ENCODE data around the gene INS.
"Not testable (repeated sequence)": the region's sequence is repeated elsewhere in the genome, so short reads cannot be mapped to it uniquely, and the experiment has no call there.

INS gene

DNA sequence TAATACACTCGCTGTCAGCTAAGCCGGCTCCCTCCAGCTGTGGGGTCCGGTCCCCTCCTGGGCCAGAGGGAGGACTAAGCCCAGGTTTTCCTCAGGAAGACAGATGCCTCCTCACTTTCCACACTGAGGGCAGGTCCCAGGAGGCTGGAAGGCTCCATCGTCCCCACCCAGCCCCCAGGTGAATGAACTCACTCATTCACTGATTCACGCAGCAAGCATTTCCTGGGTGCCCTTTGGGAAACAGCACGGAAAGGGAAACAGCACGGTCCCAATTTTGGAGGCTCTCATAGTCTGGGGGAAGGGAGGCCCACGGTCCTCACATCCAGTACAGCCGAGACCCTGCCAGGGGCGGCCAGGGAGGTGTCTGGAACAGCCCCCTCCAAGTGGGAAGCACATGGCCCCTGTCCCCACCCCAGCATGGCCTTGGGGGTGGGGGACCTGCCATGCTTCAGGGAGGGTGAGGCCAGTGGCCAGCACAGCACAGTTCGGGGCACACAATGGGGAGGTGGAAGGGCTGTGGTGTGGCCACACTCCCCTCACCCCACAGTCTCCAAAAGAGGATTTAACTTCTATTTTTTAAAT, 19.9 kb upstream of the INS start:
- DNase-seq: no peak

DNA sequence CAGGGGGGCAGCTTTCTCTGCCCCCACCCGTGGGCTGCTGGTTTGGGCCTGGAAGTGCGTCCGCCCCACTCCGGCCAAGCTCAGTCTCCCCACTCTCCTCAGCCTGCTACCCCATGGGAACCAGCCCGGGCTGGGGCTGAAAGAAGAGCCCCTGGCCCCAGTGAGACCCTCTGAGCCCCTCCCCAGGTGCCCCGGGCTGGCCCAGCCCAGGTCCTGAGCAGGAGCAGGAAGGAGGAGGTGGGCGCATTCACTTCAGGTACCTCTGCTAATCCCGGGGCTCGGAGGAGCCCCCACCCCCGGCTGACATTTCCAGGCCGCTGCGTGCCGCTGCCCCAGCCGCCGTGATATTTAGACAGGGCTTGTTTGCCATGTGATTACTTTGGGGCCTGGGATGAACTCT, 19.3 kb upstream of the INS start:
- DNase-seq: no peak

DNA sequence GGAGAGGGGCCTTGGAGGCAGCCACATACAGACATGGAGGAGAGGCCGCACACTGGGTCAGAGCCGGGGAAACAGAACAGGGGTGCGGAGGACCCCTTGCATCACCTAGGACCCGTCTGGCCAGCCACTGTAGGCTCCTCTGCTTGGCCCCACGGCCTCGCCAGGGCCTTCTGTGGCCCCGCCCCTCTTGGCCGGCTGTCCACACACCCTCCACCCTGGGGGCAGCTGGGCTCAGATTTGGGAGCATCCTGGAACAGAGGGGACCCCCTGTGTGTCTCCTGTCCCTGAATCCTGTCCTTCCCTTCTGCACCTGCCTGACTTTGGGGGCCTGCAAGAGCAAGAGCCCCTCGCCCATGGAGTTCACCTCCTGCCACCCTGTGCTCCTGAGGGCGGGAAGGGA, 18.5 kb upstream of the INS start:
- DNase-seq: no peak

- DNase-seq: no peak
Observed at GRCh38 chr11:2178906-2179494, 18.0 kb upstream of the INS start.

GRCh38 chr11:2178055-2178773, 17.2 kb upstream of the INS start:
- DNase-seq: not testable (repeated sequence)

GRCh38 chr11:2177076-2177475, 16.1 kb upstream of the INS start:
- DNase-seq: no peak

DNA sequence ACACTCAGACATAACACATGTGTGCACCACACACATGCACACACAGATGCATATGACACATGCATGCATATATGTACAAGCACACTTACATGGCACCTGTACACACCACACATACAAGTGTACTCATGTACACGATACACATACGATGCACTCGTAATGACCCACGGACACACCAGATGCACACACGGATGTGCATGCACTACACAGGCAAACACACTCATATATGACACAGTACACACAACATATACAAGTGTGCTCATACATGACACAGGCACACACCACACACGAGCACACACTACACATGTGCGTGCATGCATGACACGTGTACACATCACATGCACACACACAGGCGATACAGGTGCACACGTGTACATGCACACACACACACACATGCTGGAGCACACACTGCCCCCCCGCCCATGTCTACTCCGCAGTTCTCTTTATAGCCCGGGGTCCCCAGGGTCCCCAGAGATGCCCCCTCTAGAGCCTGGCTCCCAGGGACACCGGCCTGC, 15.4 kb upstream of the INS start:
- DNase-seq: no peak

GRCh38 chr11:2175659-2176058, 14.7 kb upstream of the INS start:
- DNase-seq: no peak

GRCh38 chr11:2174361-2174760, 13.4 kb upstream of the INS start:
- DNase-seq: no peak

DNA sequence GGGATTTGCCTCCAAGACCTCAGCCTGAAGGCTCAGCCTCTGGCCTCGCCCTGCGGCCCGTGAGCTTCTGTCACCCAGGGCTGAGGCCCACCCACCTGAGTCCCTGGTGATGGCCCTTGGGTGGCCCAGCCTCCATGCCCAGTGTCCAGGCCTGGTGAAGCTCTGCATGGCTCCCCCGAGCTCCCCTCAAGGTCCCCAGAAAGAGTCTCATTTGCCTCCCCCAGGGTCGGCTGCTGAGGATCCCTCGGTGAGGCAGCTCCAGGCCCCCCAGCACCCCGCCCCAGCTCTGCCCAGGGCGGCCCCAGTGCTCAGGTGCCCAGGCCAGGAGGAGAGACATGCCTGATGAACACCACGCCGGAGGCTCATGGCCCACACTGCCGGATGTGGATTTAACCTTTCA, 12.8 kb upstream of the INS start:
- no peak for DNase-seq

DNA sequence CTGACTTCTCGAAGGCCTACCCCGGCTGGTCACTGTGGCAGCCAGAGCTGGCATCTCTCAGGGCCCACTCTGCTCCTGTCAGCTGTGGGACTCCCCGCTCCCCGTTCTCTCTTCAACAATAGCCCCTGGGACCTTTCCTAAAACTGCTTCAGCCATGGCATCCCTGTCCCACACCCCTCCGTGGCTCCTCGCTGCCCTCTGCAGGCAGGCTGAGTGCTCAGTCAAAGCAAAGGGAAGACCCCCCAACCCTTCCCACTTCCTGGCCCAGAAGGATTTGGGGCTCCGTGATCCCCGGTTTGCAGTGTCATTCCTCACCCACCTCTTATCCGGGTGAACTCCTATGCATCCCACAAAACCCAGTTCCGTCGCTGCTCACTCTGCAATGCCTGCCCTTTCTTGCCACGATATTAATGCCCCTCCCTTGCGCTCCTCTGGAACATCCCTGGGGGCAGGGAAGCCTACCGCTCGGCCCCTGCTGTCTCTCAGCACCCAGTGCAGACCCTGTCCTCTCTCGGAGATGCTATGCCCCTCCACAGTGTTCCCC, 12.2 kb upstream of the INS start:
- DNase-seq: no peak

DNA sequence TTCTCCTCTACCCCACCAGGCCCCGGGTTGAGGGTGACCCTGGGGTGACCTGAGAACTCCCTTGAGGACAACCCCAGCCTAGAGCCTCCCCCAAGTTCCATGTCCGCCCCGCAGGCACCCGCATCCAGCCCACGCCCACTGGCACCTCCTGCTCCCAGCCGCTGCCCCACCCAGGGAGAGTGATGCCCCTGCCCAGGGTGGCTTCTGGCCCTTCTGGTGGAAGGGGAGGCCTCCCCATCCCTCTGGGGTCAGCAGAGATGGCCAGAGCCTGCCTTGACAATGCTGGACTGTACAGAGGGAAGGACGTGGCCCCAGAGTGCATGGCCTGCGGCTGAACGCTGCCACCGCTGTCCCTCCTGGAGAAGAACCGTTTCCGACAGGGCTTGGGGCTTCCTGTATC, 11.7 kb upstream of the INS start:
- DNase-seq: no peak

DNA sequence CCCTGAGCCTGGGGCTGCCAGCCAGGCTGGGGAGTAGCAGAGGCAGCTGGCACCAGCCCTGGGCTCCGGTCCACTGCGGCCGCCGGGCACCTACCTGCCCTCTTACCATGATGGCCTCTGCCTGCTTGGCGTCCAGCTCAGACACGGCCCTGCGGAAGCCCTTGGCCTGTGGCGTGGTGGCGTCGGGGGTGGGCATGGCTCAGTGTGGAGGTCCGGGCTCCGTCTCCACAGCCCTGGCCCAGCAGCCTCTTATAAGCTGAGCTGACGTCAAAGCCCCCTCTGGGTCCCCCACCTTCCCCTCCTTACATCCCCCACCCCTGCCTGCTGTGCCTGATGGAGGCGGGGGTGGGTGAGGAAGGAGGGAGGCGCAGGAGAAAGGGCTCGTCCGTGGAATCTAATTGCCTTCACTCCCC, 10.6 kb upstream of the INS start, which contains the start of gene TH:
TSS of gene TH (minus strand) at position 225 of the 413 bp plus-strand sequence. CDS start at position 196, 29 bp downstream.
- no peak for DNase-seq

- DNase-seq: no peak
Observed at GRCh38 chr11:2169626-2170570, 8.9 kb upstream of the INS start.

DNA sequence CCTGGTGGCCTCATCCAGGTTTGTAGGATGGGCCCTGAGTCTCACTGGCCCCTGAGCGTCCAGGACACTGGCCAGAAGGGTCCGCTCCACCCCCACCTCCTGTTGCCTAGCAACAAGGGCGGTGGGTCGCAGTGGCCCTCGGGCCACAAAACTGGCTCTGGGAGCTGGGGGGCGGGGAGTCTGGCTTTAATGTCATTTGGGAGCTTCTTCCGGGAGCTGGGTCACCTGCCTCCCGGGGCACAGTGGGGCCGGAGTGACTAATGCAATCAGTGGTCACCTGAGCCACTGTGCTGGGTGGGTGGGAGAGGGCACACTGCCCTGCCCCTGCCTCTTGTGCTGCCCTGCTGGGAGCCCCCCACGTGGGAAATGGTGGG, 8.0 kb upstream of the INS start:
- DNase-seq: no peak

DNA sequence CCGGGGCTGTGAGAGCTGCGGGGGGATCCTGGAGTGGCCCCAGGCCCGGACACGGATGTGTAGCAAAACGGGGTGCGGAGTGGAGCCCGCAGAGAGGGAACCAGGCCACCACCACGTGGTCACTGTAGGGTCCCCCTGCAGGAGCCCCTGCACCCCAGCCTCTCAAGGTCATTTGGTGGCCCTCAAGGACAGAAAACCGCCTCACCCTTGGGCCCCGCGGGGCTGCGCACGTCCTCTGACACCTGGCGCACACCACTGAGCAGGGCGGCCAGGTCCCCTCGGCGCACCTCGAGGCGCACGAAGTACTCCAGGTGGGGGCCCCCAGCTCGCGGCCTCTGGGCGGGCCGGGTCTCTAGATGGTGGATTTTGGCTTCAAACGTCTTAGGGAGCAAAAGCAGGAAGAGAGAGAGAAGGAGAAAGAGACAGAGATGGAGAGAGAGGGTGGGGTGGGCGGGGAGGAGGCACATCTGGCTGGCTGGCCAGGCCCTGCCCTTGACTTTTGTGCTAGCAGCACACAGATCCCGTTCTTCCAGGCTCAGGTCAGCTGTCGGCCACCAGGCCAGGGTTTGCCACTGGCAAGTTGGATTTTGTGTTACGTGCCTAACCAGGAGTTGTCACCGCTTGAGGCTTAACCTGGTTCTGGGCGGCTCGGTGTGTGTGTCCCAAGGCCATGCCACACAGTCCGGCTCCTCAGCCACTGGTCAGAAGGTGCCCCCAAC, 7.4 kb upstream of the INS start:
- no peak for DNase-seq

DNA sequence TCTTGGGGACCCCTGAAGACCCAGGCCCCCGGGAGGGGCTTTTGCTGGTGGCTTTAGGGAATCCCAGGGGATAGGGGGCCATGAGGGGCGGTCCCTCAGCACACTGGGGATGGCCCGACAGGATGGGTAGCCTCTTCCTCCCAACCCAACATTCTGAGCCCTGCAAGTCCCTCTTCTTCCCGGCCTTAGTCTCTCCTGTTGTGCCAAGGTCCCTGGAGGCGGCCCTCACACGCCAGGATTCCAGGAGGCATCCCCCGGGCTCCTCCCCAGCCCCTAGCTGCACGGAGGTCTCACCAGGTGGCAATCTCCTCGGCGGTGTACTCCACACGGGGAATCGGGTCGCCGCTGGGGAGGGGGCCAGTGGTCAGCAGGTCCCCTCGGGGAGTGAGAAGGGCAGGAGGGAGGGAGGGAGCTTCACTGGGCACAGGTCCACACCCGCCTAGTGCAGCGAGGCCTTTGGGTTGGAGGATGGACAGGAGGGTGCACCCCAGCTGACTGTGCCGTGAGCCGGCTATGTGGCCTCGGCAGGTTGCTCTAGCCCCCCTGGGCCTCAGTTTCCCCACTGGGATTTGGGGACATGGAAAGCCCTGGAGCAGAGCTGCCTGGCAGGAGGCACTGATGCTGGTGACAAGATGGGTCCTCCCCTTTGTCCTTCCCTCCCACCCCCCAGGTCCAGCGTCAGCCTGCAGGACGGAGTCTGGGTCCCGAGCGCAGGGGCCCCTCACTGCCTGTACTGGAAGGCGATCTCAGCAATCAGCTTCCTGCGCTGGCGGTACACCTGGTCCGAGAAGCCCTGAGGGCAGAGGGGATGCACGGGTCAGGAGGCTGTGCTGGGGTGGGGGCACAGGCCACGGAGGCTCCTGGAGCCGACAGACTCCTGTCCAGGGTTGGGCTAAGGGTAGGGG, 6.4 kb upstream of the INS start:
- DNase-seq: no peak

- DNase-seq: no peak
Observed at GRCh38 chr11:2166091-2166851, 5.3 kb upstream of the INS start.

DNA sequence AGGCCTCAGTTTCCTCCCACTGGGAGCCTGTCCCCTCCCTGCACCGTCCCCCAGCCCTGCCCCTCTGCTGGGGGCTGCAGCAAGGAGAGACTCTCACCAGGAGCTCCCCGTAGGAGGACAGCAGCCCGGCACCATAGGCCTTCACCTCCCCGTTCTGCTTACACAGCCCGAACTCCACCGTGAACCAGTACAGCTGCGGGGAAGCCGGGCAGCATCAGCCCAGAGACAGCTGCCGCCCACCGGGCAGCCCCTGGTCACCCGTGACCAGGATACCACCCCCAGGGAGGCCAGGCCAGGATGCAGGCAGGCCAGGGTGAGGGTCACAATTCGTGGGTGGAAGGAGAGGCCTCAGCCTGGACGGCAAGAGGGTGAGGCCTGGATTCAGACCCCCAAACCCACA, 4.6 kb upstream of the INS start:
- no peak for DNase-seq

DNA sequence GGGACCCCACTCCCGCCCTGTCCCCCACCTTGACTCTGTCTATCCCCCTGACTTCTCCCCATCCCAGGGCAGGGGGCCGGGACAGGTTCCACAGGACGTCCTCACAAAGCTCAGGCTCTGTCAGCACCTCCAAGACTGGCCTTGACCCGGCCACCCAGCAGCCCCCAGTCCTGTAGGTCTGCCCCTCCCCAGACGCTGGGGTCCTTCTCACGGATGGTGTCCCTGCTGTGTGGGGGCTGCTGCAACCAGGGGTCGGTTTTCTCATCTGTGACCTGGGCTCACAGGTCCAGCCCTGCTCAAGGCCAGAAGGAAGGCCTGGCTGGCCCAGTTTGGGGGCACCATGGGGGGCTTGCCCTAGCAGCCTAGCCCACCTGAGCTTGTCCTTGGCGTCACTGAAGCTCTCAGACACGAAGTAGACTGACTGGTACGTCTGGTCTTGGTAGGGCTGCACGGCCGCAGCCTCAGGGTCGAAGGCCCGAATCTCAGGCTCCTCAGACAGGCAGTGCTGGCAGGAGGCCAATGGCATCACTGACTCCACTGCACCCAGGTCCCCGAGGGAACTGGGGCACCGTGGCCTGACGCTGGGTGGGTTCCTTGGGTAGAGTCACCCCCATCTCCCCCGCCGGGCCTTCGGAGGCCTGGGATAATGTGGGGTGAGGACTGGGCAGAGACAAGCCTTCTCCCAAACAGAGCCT, 4.0 kb upstream of the INS start:
- no peak for DNase-seq
